Mesendoderm (in vitro differentiated cells): ENCODE results near the gene DDX31.

Source experiments
- DNase-seq: peaks from one replicate; pipeline ENCODE4 v3.0.0; 2013
- H2AK5ac ChIP-seq: 2 replicates; pipeline ENCODE4 v1.6.1; 2013; ENCODE audit warnings: low read length, inconsistent platforms
- H2BK120ac ChIP-seq: 2 replicates; pipeline ENCODE4 v1.6.1; 2013; ENCODE audit warnings: low read depth, mild to moderate bottlenecking, low read length, moderate library complexity, mixed read lengths
- H2BK15ac ChIP-seq: replicated peaks from 2 replicates; pipeline ENCODE4 v1.6.1; 2013; ENCODE audit warnings: low read depth, mild to moderate bottlenecking, moderate library complexity
- H2BK5ac ChIP-seq: 2 replicates; pipeline ENCODE4 v1.6.1; 2013; ENCODE audit warnings: low read length, inconsistent platforms
- H3K18ac ChIP-seq: 2 replicates; pipeline ENCODE4 v1.6.1; 2013; ENCODE audit warnings: mild to moderate bottlenecking, low read length, mixed read lengths
- H3K23ac ChIP-seq: one replicate; pipeline ENCODE4 v1.6.1; 2013; ENCODE audit warnings: low read length
- H3K27ac ChIP-seq: 2 replicates; pipeline ENCODE4 v1.5.1; 2013; ENCODE audit warnings: low read depth, mild to moderate bottlenecking, inconsistent platforms, low read length, moderate library complexity
- H3K27me3 ChIP-seq: 2 replicates; pipeline ENCODE4 v1.6.1; 2013; ENCODE audit warnings: low read length, control low read depth, mild to moderate bottlenecking, inconsistent platforms; ENCODE audit not compliant: insufficient read depth, poor library complexity
- H3K36me3 ChIP-seq: 2 replicates; pipeline ENCODE4 v1.6.1; 2013; ENCODE audit warnings: low read length, inconsistent platforms; ENCODE audit not compliant: control insufficient read depth, insufficient read depth
- H3K4ac ChIP-seq: one replicate; pipeline ENCODE4 v1.6.1; 2013; ENCODE audit warnings: low read depth, mild to moderate bottlenecking, low read length, moderate library complexity
- H3K4me1 ChIP-seq: 2 replicates; pipeline ENCODE4 v1.6.1; 2013; ENCODE audit warnings: low read depth, low read length, inconsistent platforms; ENCODE audit not compliant: control insufficient read depth
- H3K4me2 ChIP-seq: 2 replicates; pipeline ENCODE4 v1.6.1; 2013; ENCODE audit warnings: low read length
- H3K4me3 ChIP-seq: 2 replicates; pipeline ENCODE4 v1.5.1; 2013; ENCODE audit warnings: mild to moderate bottlenecking, low read length
- H3K56ac ChIP-seq: one replicate; pipeline ENCODE4 v1.6.1; 2013; ENCODE audit warnings: low read length
- H3K79me1 ChIP-seq: 2 replicates; pipeline ENCODE4 v1.6.1; 2013; ENCODE audit warnings: low read length, inconsistent platforms
- H3K79me2 ChIP-seq: 2 replicates; pipeline ENCODE4 v1.6.1; 2013; ENCODE audit warnings: mild to moderate bottlenecking, low read length; ENCODE audit not compliant: control insufficient read depth, insufficient read depth
- H3K9ac ChIP-seq: 2 replicates; pipeline ENCODE4 v1.6.1; 2013; ENCODE audit warnings: low read length, inconsistent platforms
- H4K5ac ChIP-seq: one replicate; pipeline ENCODE4 v1.6.1; 2013; ENCODE audit warnings: low read length
- H4K8ac ChIP-seq: one replicate; pipeline ENCODE4 v1.6.1; 2013; ENCODE audit warnings: low read depth, mild to moderate bottlenecking, control low read depth, low read length, moderate library complexity
- WGBS: extraction: QIAGEN DNeasy Blood & Tissue Kit; methylation state at CpG from one replicate; pipeline ENCODE4 v1.1.7; 2013; ENCODE audit warnings: low lambda C conversion rate, missing lambda C conversion rate; ENCODE audit not compliant: insufficient coverage; ENCODE audit errors: extremely low coverage; 5-methylcytosine and 5-hydroxymethylcytosine counted together

DDX31 gene

GRCh38 chr9:132672413-132672690 is 2.6 kb upstream of the DDX31 start:
- peaks cover 3% of the 10 kb centered on the region for H3K79me1 ChIP-seq
- no peak overlapping the region for H3K27ac ChIP-seq
- no peak overlapping the region for H2BK5ac ChIP-seq
- WGBS = no CpG with 5 or more reads among the region's 5 CpGs
- H2AK5ac ChIP-seq = no peak overlapping the region
- H3K4me3 ChIP-seq = no peak overlapping the region
- no peak overlapping the region for H3K56ac ChIP-seq
- peak; percentile 21 for DNase-seq
- no peak overlapping the region for H4K5ac ChIP-seq
- H3K18ac ChIP-seq = no peak overlapping the region
- H2BK15ac ChIP-seq = no peak overlapping the region
- peak overlapping the region; percentile 23 for H3K4me2 ChIP-seq
- H3K4ac ChIP-seq = no peak overlapping the region
- no peak overlapping the region for H4K8ac ChIP-seq
- H3K23ac ChIP-seq = no peak overlapping the region
- no peak overlapping the region for H2BK120ac ChIP-seq
- peak overlapping the region; percentile 39 for H3K9ac ChIP-seq
- H3K4me1 ChIP-seq = peaks cover 3% of the 10 kb centered on the region
- H3K79me2 ChIP-seq = peaks cover 71% of the 10 kb centered on the region
- H3K36me3 ChIP-seq = peaks cover under 1% of the 10 kb centered on the region
- H3K27me3 ChIP-seq = no peaks in the 10 kb centered on the region

GRCh38 chr9:132671620-132672412 is 2.0 kb upstream of the DDX31 start:
- H3K4me1 ChIP-seq = peaks cover 3% of the 10 kb centered on the region
- no peaks in the 10 kb centered on the region for H3K27me3 ChIP-seq
- peak overlapping the region; percentile 99 for H3K56ac ChIP-seq
- no peak overlapping the region for H4K5ac ChIP-seq
- no peak overlapping the region for H4K8ac ChIP-seq
- WGBS = no CpG with 5 or more reads among the region's 6 CpGs
- no peak overlapping the region for H3K18ac ChIP-seq
- no peak overlapping the region for H2BK120ac ChIP-seq
- H3K79me2 ChIP-seq = peaks cover 71% of the 10 kb centered on the region
- no peak overlapping the region for H2AK5ac ChIP-seq
- no peak overlapping the region for H3K23ac ChIP-seq
- H3K4ac ChIP-seq = no peak overlapping the region
- H3K4me2 ChIP-seq = peak overlapping the region; percentile 70
- DNase-seq = no peak
- H3K36me3 ChIP-seq = no peaks in the 10 kb centered on the region
- H2BK5ac ChIP-seq = no peak overlapping the region
- peak overlapping the region; percentile 99 for H3K4me3 ChIP-seq
- H3K9ac ChIP-seq = peak overlapping the region; percentile 99
- peaks cover 3% of the 10 kb centered on the region for H3K79me1 ChIP-seq
- H2BK15ac ChIP-seq = no peak overlapping the region
- H3K27ac ChIP-seq = no peak overlapping the region

- H3K4me1 ChIP-seq = peaks cover 3% of the 10 kb centered on the region
- H3K36me3 ChIP-seq = no peaks in the 10 kb centered on the region
- H3K9ac ChIP-seq = peak within 1 kb of the TSS; percentile 99
- H3K27me3 ChIP-seq = no peaks in the 10 kb centered on the region
- peak within 1 kb of the TSS; percentile 89 for H2AK5ac ChIP-seq
- H3K18ac ChIP-seq = peak within 1 kb of the TSS; percentile 77
- H2BK120ac ChIP-seq = peak within 1 kb of the TSS; percentile 31
- peak within 1 kb of the TSS; percentile 99 for H3K4me3 ChIP-seq
- H3K79me1 ChIP-seq = peaks cover 4% of the 10 kb centered on the region
- H3K4ac ChIP-seq = peak within 1 kb of the TSS; percentile 93
- peak within 1 kb of the TSS; percentile 98 for H2BK5ac ChIP-seq
- H4K8ac ChIP-seq = no peak within 1 kb of the TSS
- DNase-seq = peak; percentile 72
- H4K5ac ChIP-seq = peak within 1 kb of the TSS; percentile 97
- peak within 1 kb of the TSS; percentile 84 for H3K4me2 ChIP-seq
- H3K23ac ChIP-seq = peak within 1 kb of the TSS; percentile 99
- H3K56ac ChIP-seq = peak within 1 kb of the TSS; percentile 100
- peak within 1 kb of the TSS; percentile 99 for H3K27ac ChIP-seq
- H2BK15ac ChIP-seq = no peak within 1 kb of the TSS
- peaks cover 69% of the 10 kb centered on the region for H3K79me2 ChIP-seq
- WGBS = no CpG with 5 or more reads among the region's 82 CpGs
Observed at GRCh38 chr9:132670457-132671391, 941 bp upstream of the DDX31 start, which contains the start of gene GTF3C4. TSS of gene GTF3C4 (plus strand) at chr9:132670464. CDS start at chr9:132670599, 135 bp downstream.

- Histone ChIP-seq H3K4me1 (peaks cover 3% of the 10 kb centered on the region), H3K36me3 (no peaks in the 10 kb centered on the region)
- peak; percentile 91 for DNase-seq
Observed at GRCh38 chr9:132669319-132669697, 475 bp downstream of the DDX31 start.

GRCh38 chr9:132663851-132664250 is 5.9 kb downstream of the DDX31 start:
- Histone ChIP-seq H3K79me1 (peaks cover 16% of the 10 kb centered on the region), H3K56ac (no peak overlapping the region), H3K4ac (no peak overlapping the region), H3K79me2 (peaks cover 43% of the 10 kb centered on the region), H3K4me2 (no peak overlapping the region), H2BK15ac (no peak overlapping the region), H2BK5ac (no peak overlapping the region), H3K27ac (no peak overlapping the region), H3K4me3 (no peak overlapping the region), H3K18ac (no peak overlapping the region), H3K4me1 (no peaks in the 10 kb centered on the region), H3K23ac (no peak overlapping the region), H4K5ac (no peak overlapping the region), H2BK120ac (no peak overlapping the region), H3K27me3 (no peaks in the 10 kb centered on the region), H4K8ac (no peak overlapping the region), H3K9ac (no peak overlapping the region), H3K36me3 (peaks cover 2% of the 10 kb centered on the region), H2AK5ac (no peak overlapping the region)
- DNase-seq = no peak
- no CpG with 5 or more reads among the region's 2 CpGs for WGBS

More at GRCh38 chr9:132669319-132669697, 475 bp downstream of the DDX31 start:
- peak overlapping the region; percentile 66 for H3K4ac ChIP-seq
- no CpG with 5 or more reads among the region's 13 CpGs for WGBS
- peaks cover 70% of the 10 kb centered on the region for H3K79me2 ChIP-seq
- peak overlapping the region; percentile 87 for H3K4me3 ChIP-seq
- peak overlapping the region; percentile 31 for H2BK120ac ChIP-seq
- H3K27me3 ChIP-seq = no peaks in the 10 kb centered on the region
- peak overlapping the region; percentile 98 for H2BK5ac ChIP-seq
- H3K18ac ChIP-seq = peak overlapping the region; percentile 77
- no peak overlapping the region for H4K5ac ChIP-seq
- H2BK15ac ChIP-seq = no peak overlapping the region
- H3K4me2 ChIP-seq = peak overlapping the region; percentile 84
- H3K23ac ChIP-seq = no peak overlapping the region
- H3K27ac ChIP-seq = peak overlapping the region; percentile 99
- peak overlapping the region; percentile 100 for H3K56ac ChIP-seq
- peaks cover 8% of the 10 kb centered on the region for H3K79me1 ChIP-seq
- H2AK5ac ChIP-seq = no peak overlapping the region
- H3K9ac ChIP-seq = peak overlapping the region; percentile 99
- H4K8ac ChIP-seq = no peak overlapping the region
